ENCODE data around the gene KYNU.

The KYNU gene

DNA sequence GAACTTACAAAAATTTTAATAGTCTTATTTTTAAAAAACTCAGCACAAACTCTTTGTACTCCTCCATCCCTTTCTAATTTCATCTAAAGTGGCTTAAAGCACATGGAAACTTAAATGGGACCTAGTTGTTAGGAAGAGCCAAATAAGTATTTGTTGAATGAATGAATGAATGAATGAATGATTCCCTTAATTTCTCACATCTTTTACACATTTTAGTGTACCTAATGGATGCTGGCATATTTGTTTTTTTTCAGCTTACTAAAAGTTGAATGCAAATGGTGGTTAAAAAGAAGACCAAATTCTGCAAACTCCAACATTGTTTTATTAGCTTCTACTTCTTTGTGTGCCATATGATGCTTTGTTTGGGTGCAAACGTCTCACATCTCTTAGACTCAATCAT lies 89.6 kb downstream of the KYNU start:
- H3K4me3 ChIP-seq (ENCODE audit: low read length), result no peak overlapping the region
- no peak for DNase-seq (ENCODE audit: low read depth)
- TF ChIP-seq, protein P1, sequence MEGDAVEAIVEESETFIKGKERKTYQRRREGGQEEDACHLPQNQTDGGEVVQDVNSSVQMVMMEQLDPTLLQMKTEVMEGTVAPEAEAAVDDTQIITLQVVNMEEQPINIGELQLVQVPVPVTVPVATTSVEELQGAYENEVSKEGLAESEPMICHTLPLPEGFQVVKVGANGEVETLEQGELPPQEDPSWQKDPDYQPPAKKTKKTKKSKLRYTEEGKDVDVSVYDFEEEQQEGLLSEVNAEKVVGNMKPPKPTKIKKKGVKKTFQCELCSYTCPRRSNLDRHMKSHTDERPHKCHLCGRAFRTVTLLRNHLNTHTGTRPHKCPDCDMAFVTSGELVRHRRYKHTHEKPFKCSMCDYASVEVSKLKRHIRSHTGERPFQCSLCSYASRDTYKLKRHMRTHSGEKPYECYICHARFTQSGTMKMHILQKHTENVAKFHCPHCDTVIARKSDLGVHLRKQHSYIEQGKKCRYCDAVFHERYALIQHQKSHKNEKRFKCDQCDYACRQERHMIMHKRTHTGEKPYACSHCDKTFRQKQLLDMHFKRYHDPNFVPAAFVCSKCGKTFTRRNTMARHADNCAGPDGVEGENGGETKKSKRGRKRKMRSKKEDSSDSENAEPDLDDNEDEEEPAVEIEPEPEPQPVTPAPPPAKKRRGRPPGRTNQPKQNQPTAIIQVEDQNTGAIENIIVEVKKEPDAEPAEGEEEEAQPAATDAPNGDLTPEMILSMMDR (IDR thresholded peaks at IDR 0.05; ENCODE audit: insufficient read depth, low read depth, low read length, missing control alignments), result no peak

DNA sequence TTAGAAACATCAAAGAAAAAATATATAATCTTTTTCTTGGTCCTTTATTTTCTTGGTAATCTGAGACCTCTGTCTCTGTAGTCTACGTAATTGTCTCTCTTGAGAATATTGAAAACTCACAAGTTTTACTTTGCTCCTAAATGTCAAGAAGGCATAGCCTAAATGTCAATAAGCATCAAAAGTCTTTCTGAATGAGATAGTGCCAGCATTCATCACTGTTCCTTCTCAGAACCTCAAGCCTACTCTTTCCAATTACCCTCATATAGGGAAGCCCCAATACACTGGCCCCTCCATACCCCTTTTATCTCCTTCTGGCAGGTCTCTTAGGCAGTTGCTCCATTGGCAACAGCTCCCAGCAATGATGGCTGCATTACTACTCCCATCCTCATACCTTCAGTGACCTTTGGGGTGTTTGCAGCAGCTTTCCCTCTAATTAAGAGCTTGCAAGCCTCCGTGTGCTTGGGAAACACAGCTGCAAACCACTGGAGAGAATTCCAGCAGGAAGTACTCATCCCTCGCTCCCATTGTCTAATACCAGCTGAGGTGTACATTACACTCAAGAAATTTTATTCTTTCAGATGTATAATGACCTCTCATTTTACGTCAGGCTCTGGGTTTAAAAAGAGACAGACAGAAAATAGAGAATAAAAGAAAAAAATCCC lies 95.8 kb downstream of the KYNU start:
- TF ChIP-seq, protein P1 (IDR thresholded peaks at IDR 0.05; ENCODE audit: insufficient read depth, low read depth, low read length, missing control alignments), result no peak
- no peak overlapping the region for H3K4me3 ChIP-seq (ENCODE audit: low read length)
- DNase-seq (ENCODE audit: low read depth), result peak; percentile 82

DNA sequence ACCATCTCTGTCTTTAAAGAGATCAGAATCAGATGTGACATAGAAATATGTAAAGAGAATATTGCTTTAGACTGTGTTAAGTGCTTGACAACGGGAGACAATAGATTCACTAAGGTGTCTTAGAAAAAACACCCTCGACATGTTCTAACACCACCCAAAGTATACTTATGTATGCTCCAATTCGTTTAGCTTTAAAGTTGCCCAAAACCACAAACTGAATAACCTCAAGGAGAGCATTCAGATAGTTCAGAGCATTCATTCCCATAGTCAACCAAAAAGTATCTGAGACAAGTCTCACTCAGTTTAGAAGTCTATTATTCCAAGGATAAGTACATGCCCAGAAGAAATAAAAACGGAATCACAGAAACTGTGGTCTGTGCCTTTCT lies 96.4 kb downstream of the KYNU start:
- no peak overlapping the region for H3K4me3 ChIP-seq (ENCODE audit: low read length)
- DNase-seq (ENCODE audit: low read depth), result peak; percentile 77
- TF ChIP-seq, protein P1 (IDR thresholded peaks at IDR 0.05; ENCODE audit: insufficient read depth, low read depth, low read length, missing control alignments), result no peak

DNA sequence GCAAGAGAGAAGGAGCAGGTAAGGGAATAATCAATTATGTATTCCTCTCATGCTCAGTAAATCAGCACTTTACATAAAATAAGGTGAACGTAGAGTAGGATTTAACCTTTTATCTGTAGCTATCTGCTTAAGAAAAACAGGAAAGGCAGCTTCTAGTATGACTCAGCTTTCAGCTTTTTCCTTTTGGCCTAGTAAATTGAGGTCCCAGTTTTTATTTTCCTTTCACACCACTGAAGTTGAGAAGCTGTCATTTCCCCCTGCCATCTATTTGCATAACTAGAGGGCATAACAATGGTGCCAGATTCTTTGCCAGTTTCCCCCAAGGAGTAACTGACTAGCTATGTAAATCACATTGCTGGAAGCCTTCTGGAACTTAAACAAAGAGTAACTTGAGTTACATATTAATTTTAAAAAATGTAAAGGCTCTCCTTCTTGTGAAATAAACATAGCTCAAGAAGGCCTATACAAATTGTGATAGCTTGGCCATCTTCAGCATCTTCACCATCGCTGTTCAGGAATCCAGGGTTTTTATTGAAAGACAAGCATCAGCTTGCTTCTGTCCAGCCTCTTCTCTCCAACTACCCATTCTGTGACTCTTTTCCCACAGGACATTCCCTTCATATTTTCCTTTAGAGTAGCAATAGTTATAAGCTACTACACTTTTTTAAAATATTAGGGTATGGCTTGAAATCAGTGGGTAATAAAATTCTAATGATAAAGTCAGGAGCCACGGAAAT lies 97.0 kb downstream of the KYNU start:
- TF ChIP-seq, protein P1 (IDR thresholded peaks at IDR 0.05; ENCODE audit: insufficient read depth, low read depth, low read length, missing control alignments), result no peak
- H3K4me3 ChIP-seq (ENCODE audit: low read length), result no peak overlapping the region
- peak; percentile 89 for DNase-seq (ENCODE audit: low read depth)

DNA sequence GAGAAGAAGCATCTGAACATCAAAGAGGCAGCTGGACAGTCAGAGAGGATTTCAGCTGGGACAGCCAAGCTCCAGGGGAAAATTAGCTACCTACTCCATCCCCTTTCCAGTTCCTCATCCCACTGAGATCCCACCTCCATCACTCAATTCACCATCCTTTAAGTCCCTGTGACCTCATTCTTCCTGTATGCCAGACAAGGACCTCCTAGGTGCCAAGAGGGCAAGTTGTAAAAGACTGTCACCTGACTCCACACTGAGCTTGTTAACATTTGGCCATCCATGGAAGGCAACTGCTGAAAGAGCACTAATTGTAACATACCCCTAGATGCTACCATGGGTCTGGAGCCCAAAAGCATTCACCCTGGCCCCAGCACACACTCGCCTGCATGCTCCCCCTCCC lies 97.8 kb downstream of the KYNU start:
- H3K4me3 ChIP-seq (ENCODE audit: low read length), result no peak overlapping the region
- TF ChIP-seq, protein P1 (IDR thresholded peaks at IDR 0.05; ENCODE audit: insufficient read depth, low read depth, low read length, missing control alignments), result no peak
- peak; percentile 4 for DNase-seq (ENCODE audit: low read depth)

DNA sequence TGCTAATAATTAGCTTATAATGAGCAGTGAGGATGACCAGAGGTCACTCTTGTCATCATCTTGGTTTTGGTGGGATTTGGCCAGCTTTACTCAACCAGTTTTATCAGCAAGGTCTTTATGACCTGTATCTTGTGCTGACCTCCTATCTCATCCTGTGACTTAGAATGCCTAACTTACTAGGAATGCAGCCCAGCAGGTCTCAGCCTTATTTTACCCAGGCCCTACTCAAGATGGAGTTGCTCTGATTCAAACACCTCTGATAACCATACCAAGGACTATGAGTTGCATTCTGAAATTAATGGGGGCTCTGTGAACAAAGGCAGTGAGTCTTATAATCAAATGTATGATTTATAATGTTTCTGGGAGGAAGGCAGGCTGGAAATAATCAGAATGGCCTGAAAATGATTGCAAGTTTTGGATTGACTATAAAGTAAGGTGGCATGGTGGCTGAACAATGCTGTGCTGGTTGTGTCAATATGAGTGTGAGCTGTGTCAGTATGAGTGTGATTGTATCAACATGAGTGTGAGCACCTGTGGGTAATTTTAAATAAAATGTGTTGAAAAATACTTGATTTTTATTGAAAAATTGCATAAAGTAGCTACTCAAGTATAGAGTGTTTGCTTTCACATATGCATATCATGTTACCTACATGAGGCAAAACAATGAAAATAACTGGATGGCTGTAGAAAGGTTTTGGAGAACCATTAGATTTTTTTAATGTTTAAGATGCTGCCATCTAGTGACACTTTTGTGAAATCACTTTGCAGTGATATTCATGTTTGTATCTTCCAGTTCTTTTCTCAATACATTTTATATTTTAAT lies 103.0 kb downstream of the KYNU start:
- TF ChIP-seq, protein P1 (IDR thresholded peaks at IDR 0.05; ENCODE audit: insufficient read depth, low read depth, low read length, missing control alignments), result peak; percentile 32
- H3K4me3 ChIP-seq (ENCODE audit: low read length), result no peak overlapping the region
- peak; percentile 66 for DNase-seq (ENCODE audit: low read depth)
